GM20431 (cell line): Measurements from ENCODE around the gene PCBP4.

Source experiments
- in situ Hi-C: fragments of 300-500 bp; cut with MseI, MboI; formaldehyde crosslinking; loops from one replicate; pipeline ENCODE4 v1.15.0; 2020; ENCODE audit warnings: low sequenced_read_pairs; ENCODE audit not compliant: unreplicated experiment

PCBP4 gene

DNA sequence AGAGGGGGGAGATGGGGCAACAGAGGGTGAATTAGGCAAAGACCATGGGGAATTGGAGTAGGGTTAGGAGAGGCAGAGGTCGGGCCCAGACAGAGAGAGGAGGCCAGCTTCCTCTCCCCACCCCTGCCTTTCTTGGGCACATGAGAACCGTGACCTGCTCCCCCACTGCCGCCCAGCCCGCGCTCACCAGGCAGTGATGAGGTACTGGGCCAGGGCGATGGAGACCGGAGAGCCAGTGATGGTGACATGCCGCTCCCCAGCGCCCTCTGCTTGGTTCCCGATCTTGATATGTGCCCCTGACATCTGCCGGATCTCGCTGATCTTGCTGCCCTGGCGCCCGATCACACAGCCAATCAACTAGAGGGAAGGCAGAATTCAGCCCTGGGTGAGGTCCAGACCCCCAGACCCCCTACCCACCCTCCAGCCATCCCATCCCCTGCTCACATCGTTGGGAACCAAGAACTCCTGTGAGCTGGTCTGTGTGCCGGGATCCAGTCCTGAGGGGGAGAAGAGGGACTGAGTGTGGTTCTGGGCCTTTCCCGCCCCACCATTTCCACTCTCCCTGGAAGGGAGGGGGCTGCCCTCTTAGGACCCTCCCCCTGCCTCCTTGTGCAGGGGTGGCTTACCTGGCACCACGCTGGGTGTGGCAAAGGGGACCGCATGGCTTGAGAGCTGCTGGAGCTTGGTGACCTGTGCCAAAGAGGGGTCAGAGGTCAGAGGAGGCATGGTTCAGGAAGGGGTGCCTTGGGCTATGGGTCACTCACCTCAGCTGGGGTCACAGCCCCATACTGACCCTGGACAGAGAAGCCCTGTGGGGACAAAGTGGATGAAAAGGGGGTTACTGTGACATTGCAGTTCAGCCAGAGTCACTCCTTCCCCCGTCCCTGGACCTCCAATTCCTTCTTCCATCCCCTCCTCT, 8.4 kb downstream of the PCBP4 start:
- in situ Hi-C loops = no loop called here

GRCh38 chr3:51957520-51958205, 9.6 kb downstream of the PCBP4 start:
- in situ Hi-C loops = no loop called here

- in situ Hi-C loops = no loop called here
Observed at GRCh38 chr3:51955893-51956770, 11.1 kb downstream of the PCBP4 start.

DNA sequence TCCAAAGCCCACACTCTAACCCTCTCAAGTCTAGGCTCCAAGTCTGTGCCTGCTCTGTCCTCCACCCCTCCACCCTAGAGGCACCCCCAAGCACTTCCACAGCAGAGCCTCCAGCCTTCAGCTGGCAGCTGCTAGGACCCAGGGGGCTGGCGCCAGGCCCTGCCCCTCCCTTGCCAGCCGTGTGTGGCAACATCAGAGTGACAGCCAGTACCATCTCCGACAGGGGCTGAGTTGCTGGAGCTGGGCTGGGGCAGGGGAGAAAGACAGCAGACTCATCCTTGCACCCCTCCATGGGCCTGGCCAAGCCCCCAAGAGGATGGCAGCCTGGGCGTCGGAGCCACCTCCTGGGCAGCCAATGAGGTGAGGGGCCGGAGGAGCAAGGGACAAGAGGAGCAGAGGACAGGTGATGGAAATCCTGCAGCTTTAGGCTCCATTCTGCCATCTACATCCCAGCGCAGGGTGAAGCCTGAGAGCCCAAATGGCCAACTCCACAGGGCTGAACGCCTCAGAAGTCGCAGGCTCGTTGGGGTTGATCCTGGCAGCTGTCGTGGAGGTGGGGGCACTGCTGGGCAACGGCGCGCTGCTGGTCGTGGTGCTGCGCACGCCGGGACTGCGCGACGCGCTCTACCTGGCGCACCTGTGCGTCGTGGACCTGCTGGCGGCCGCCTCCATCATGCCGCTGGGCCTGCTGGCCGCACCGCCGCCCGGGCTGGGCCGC, 11.9 kb downstream of the PCBP4 start, which contains the start of gene GPR62:
TSS of gene GPR62 (plus strand) at position 207 of the 718 bp plus-strand sequence. CDS start at position 479, 272 bp downstream.
- in situ Hi-C loops = no loop called here

- in situ Hi-C loops = no loop called here
Observed at GRCh38 chr3:51954713-51955112, 12.5 kb downstream of the PCBP4 start.

DNA sequence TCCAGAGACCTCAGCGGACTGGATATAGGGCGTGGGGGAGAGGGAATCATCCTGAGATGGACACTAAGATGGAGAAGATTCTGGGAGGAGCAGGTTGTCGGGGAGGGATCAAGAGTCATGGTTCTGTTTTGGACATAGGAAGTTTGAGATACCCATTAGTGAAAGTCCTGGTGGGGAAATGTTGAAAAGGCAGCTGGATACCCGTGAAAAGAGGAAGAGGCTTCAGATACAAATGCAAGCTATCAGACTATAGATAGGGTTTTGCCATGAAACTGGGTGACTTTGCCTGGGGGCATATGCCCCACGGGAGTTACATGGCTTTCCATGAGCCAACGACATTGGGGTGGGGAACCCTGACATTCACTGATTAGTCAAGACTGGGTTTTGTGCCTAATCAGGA, 13.1 kb downstream of the PCBP4 start:
- in situ Hi-C loops = no loop called here

DNA sequence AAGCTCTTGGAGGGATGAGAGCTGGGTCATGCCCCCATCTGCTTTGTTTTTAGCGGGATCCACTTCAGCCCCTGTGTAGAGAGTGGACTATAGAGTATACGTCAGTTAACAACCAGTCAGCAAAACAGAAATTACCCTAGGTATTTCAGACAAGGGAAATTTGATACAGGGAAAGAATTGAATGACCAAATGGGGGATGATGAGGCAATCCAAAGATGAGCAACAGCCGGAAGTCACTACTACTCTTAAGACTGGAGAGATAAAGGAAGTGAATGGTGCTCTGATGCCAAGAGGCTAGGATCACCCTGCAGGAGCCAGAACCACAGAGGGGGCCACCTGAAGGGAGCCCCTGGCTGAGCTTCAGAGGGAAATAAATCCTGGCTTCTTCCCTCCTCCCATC, 13.8 kb downstream of the PCBP4 start:
- in situ Hi-C loops = no loop called here

DNA sequence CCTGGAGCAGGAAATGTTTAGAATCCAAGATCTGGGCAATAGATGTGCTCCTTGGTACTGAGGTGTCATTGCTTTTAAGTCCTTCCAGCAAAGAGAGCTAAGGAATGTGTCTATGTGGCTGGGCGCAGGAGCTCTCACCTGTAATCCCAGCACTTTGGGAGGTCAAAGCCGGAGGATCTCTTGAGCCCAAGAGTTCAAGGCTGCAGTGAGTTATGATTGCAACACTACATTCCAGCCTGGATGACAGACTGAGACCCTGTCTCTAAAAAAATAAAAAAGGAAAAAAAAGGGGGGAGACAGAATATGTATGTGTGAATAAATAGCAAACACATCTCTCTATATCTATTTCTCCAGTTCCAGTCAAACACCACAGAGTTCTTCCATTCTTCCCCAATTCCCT, 16.4 kb downstream of the PCBP4 start:
- in situ Hi-C loops = no loop called here

GRCh38 chr3:51949121-51949520, 18.1 kb downstream of the PCBP4 start:
- in situ Hi-C loops = no loop called here

- in situ Hi-C loops = no loop called here
Observed at GRCh38 chr3:51948016-51948580, 19.2 kb downstream of the PCBP4 start.

DNA sequence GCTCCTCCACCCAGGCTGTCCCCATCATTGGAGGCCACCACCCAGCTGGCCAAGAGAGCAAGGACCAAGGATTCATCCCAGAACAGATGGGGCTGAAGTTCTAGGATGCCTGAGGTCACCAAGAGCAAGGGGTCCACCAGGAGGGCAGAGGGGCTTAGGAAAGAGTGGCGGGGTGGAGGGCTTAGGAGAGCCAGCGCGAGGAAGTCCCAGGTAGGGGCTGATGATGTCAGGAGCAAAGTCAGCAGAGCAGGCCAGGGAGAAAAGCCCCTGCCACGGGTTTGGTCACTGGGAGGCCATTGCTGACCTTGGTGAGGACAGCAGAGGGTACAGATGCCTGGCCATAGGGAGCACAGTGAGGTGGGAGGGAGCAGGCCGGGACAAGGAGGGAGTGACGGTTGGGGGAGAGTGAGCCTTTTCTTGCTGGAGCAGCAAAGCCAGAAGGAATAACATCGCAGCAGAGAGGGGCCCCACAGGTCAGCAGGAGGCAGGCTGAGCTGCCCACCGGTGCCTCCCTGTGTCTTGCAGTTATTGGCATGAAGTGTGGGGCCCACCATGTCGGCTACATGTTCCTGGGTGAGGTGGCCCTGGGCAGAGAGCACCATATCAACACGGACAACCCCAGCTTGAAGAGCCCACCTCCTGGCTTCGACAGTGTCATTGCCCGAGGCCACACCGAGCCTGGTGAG, 19.9 kb downstream of the PCBP4 start:
- in situ Hi-C loops = no loop called here

DNA sequence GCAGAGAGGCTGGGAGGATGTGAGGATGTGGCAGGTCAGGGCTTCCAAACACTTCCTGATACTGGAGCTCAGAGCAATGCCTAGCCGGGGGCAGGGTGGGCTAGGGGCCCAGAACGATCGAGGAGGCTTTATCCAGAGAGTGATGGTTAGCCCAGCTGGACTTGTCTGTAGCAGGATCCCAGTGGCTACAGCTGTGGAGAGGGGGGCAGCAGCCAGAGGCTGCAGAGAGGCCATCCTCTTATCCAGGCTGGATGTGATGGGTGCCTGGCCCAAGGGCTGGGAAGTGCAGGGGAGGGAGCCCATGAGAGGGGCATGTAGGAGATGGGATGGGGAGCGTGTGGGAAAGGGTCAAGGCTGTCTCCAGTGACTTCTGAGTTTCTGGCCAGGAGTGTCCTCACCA, 20.5 kb downstream of the PCBP4 start:
- in situ Hi-C loops = no loop called here

DNA sequence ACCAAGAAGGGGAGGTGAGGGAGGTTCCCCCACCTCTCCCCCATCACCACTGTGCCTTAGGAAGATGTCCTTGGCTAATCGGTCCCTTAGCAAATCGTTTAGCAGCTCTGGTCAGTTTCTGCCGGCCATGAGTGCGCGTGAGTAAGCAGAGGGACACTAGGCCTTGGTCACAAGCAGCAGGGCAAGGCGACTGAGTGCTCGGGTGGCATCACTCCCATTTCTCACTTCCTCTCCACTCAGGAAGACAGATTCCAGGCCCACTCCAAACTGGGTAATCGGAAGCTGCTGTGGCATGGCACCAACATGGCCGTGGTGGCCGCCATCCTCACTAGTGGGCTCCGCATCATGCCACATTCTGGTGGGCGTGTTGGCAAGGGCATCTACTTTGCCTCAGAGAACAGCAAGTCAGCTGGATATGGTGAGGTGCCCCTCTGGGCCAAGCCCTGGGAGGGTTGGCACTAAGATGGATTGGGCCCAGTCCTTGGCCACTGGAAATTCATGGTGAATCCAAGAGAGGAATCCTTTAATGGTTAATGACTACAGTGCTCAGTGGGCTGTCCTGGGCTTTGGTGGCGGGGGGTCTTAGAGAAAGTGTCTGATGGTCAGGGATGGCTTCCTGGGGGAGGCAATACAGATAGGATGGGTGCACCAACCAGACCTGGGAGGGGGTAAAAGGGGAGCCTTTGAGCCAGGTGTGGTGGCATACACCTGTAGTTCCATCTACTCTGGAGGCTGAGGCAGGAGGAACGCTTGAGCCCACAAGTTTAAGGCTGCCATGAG, 21.1 kb downstream of the PCBP4 start:
- in situ Hi-C loops = no loop called here

DNA sequence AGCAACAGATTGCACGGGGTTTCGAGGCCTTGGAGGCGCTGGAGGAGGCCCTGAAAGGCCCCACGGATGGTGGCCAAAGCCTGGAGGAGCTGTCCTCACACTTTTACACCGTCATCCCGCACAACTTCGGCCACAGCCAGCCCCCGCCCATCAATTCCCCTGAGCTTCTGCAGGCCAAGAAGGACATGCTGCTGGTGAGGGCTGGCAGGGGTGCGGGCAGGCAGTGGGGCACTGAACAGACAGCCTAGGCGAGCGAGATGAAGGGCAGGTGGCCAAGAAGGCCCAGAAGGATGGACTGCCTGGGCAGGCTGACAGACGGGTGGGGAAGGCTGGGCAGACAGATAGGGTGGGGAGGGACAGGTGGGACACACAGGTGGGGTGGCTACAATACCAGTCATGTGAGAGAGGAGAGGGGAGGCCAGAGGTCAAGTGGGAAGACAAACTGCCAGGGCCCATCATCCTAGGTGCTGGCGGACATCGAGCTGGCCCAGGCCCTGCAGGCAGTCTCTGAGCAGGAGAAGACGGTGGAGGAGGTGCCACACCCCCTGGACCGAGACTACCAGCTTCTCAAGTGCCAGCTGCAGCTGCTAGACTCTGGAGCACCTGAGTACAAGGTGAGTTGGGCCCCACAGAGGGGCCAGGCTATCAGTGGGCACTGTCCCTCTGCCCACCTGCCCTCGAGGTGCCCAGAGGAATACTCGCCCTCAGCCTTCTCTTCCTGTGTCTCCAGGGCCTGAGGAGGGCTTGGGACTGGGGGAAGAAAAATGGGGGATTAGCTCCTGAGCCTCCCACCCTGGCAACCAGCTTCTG, 22.0 kb downstream of the PCBP4 start:
- in situ Hi-C loops = no loop called here

- in situ Hi-C loops = no loop called here
Observed at GRCh38 chr3:51944451-51945021, 22.7 kb downstream of the PCBP4 start.

DNA sequence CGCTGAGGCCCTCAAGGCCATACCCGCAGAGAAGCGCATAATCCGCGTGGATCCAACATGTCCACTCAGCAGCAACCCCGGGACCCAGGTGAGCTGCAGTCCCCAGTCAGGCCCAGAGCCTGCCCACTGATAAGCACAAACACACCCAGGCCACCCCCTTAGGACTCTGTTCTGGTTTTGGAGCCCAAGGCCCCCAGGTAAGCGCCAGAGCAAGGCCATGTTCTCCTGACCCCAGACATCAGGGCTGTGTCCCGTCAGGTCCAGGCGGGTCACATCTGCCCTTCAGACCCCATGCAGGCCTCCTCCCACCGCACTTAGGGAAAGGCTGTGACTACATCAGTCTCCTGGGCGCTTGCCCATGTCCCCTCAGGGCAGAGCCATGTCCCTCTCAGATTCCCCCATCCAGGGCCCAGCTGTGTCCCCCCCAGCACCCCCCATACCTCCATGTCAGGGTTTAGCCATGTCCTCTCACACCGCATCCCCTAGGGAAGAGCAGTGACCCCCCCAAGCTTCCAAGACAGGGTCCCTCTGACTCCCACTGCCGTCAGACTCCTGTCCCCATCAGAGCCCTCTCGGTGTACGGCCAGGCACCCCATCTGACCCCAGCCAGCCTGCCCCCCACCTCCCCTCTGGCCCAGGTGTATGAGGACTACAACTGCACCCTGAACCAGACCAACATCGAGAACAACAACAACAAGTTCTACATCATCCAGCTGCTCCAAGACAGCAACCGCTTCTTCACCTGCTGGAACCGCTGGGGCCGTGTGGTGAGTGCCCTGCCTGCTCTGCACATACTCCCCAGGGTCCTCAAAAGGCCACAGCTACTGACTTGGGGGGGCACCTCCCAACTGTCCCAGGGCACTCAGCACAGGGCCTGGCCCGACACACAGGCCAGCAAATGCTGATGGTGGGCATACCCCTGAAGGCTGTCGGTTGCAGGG, 23.5 kb downstream of the PCBP4 start:
- in situ Hi-C loops = no loop called here
